ENCODE measurements around the gene RBM44.

The RBM44 gene

DNA sequence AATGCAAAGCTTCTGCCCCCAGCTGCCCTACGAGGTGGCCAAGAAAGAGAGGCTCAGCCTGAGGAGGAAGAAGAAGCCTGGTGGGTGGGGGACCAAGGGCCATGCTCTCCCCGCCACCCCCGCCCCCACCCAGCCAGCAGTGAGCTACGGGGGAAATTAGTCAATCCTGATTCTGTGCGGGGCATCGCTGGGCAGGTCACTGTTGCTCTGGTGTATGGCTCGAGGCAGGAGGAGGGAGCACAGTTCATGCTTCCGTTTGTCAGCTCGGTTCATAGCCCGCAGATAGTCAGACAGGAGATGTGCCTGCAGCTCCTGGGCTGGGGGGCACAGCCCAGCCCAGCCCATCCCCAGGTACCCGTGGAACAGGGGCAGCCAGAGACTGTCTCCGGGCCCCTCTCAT is 78.0 kb downstream of the RBM44 start:
- H3K4me3 ChIP-seq (replicated peaks; ENCODE audit: low read depth, low read length), result no peak overlapping the region
- TF ChIP-seq, protein P1, sequence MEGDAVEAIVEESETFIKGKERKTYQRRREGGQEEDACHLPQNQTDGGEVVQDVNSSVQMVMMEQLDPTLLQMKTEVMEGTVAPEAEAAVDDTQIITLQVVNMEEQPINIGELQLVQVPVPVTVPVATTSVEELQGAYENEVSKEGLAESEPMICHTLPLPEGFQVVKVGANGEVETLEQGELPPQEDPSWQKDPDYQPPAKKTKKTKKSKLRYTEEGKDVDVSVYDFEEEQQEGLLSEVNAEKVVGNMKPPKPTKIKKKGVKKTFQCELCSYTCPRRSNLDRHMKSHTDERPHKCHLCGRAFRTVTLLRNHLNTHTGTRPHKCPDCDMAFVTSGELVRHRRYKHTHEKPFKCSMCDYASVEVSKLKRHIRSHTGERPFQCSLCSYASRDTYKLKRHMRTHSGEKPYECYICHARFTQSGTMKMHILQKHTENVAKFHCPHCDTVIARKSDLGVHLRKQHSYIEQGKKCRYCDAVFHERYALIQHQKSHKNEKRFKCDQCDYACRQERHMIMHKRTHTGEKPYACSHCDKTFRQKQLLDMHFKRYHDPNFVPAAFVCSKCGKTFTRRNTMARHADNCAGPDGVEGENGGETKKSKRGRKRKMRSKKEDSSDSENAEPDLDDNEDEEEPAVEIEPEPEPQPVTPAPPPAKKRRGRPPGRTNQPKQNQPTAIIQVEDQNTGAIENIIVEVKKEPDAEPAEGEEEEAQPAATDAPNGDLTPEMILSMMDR (IDR thresholded peaks at IDR 0.05; ENCODE audit: low read length, missing control alignments), result no peak
- DNase-seq (ENCODE audit: low read depth), result no peak

DNA sequence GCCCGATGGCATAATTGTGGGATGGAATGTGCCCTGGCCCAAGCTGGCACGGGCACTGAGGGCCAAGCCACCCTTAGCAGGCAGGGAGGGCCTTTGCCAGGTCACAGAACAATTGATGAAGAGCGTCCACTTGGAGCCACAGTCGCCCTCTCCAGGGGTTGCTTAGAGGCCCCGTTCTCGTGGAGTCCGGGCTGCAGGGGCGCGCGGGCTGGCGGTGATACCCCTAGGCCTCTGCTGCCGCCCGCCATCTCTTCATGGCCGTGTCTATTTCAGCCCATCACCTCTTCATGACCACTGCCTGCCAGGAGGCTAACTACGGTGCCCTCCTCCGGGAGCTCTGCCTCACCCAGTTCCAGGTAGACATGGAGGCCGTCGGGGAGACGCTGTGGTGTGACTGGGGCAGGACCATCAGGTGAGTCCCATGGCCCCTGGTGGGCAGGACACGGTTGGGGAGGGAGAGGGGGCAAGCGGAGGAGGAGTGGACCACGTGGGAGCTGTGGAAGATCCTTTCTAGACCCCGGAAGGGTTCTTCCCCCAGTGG is 78.4 kb downstream of the RBM44 start:
- H3K4me3 ChIP-seq (replicated peaks; ENCODE audit: low read depth, low read length), result no peak overlapping the region
- TF ChIP-seq, protein P1 (IDR thresholded peaks at IDR 0.05; ENCODE audit: low read length, missing control alignments), result no peak
- DNase-seq (ENCODE audit: low read depth), result no peak

DNA sequence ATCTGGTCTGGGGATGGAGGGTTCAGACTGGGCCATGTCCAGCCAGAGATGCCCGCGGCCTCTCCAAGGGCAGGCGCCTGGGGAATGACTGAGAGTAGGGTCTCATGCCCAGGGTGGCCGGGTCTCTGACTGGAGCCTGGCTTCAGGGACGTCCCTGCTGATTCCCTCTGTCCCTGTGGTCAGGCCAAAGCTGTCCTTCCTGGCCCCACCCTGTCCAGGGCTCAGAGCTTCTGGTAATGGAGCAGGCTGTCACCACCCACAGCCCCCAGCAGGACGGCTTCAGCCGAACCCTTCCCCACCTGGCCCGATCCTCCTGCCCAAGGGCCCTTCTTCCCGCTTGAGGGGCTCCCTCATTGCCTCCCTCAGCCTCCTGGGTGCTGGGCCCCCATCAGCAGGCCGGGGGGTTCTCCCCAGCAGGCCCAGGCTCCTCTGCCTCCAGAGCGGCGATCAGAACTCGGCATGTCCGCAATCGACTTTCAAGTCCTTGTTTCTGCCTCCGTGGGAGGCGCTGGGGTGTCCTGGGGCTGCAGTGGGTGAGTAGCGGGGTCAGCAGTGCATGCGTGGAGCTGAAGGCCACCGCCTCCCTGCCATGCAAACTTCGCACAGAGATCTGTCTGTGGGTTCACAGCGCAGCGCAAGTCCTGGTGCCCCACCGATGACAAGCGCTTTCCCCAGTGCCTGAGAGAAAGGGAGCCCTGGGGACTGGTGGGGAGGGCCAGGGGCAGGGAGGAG is 79.2 kb downstream of the RBM44 start:
- DNase-seq (ENCODE audit: low read depth), result no peak
- H3K4me3 ChIP-seq (replicated peaks; ENCODE audit: low read depth, low read length), result no peak overlapping the region
- TF ChIP-seq, protein P1 (IDR thresholded peaks at IDR 0.05; ENCODE audit: low read length, missing control alignments), result no peak

DNA sequence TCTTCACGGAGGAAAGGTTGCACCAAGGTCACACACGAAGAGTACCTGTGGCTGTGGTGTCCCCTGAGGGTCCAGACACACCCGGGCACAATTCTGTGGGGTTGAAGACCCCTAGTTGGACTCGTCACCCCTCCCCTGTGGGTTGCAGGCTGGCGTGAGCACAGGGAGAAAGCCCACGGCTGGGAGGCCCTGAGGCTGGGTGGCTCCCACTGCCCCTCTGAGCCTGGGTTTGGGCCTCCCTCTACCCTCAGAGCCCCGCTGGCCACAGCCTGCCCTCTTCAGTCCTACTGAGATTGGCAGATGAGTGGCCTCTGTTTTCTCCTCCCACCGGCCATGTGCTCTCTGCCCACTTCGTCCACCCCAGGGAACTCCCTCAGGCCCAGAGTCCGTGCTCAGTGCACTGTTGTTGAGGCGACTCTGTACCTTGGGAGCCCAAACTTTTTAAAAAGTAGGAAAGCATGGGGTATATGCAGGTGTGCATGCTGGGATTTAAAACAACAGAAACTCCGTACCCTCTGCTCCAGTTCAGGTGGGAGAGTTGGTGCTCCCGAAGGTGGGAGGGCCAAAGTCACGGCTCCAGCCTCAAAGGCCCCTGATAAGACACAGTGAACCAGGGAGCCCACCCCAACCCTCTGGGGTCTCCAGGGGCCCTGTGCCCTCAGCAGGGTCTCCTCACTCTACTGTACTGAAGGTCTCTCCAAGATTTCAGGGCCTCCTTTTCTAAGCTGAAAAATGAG is 79.9 kb downstream of the RBM44 start:
- DNase-seq (ENCODE audit: low read depth), result no peak
- H3K4me3 ChIP-seq (replicated peaks; ENCODE audit: low read depth, low read length), result no peak overlapping the region
- TF ChIP-seq, protein P1 (IDR thresholded peaks at IDR 0.05; ENCODE audit: low read length, missing control alignments), result no peak

DNA sequence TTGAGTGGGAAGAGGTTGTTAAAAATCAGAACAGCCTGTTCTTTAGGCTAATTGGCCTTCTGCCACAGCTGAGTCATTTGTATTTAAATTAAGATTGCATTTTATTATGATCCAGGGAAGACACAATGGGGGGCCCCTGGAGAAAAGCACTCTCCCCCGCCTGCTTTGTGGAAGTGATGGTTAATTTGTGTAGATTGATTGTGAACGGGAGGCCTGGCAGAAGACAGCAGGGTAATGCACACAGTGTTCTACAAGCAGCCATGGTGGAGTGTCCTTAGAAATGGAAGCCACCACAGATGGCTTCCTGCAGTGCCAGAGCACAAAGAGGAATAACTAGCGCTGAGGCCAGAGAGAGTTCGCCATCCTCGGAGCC is 80.5 kb downstream of the RBM44 start:
- no peak overlapping the region for H3K4me3 ChIP-seq (replicated peaks; ENCODE audit: low read depth, low read length)
- TF ChIP-seq, protein P1 (IDR thresholded peaks at IDR 0.05; ENCODE audit: low read length, missing control alignments), result no peak
- DNase-seq (ENCODE audit: low read depth), result peak; percentile 77

DNA sequence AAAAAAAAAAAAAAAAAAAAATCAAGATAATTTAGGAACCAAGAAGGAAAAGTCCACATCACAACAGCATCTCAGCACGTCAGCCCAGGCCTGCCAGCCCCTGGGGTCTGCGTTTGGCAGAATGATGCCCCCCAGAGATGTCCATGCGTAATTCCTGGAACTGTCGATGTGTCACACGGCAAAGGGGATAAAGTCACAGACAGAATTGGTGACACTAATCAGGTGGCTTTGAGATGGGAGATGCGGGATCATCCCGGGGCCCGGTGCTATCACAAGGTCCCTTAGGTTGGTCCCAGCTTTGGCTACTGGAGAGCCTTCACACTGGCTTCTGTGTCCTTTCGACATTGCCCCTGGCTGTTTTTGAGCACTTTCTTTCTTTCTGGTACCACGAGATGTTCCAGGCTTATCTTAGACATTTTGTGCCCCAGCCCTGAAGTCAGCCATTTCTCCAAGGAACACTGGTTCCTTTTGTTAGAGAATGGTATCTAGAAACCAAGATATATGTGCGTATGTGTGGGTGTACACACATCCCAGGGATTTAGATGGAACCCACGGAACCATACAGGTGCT is 81.5 kb downstream of the RBM44 start:
- H3K4me3 ChIP-seq (replicated peaks; ENCODE audit: low read depth, low read length), result no peak overlapping the region
- DNase-seq (ENCODE audit: low read depth), result no peak
- TF ChIP-seq, protein P1 (IDR thresholded peaks at IDR 0.05; ENCODE audit: low read length, missing control alignments), result no peak
